DOHH2 (cell line): ENCODE results near the gene RAB38.

Source experiments
- H3F3A ChIP-seq: fragments of 200-600 bp; sonication (generic), shearing (Covaris generic); 2 replicates; pipeline ENCODE4 v1.6.0; 2016; ENCODE audit warnings: antibody characterized with exemption, mild to moderate bottlenecking; ENCODE audit not compliant: control insufficient read depth, insufficient read depth
- H3K27ac ChIP-seq: fragments of 200-600 bp; sonication (generic); 2 replicates; pipeline ENCODE4 v1.5.1; 2014; ENCODE audit warnings: low read depth, mild to moderate bottlenecking, low read length, moderate library complexity
- H3K27me3 ChIP-seq: fragments of 200-600 bp; sonication (generic); 2 replicates; pipeline ENCODE4 v1.6.1; 2014; ENCODE audit warnings: mild to moderate bottlenecking, low read length, mixed read lengths; ENCODE audit not compliant: control insufficient read depth
- H3K36me3 ChIP-seq: fragments of 200-600 bp; sonication (generic); 2 replicates; pipeline ENCODE4 v1.6.1; 2014; ENCODE audit warnings: mild to moderate bottlenecking, low read length, moderate library complexity, mixed read lengths; ENCODE audit not compliant: control insufficient read depth
- H3K4me1 ChIP-seq: fragments of 200-600 bp; sonication (generic); 2 replicates; pipeline ENCODE4 v1.6.1; 2014; ENCODE audit warnings: mild to moderate bottlenecking, low read length, mixed read lengths; ENCODE audit not compliant: control insufficient read depth
- H3K4me2 ChIP-seq: fragments of 200-600 bp; sonication (generic); 2 replicates; pipeline ENCODE4 v1.6.0; 2014; ENCODE audit warnings: mild to moderate bottlenecking, low read length, moderate library complexity
- H3K4me3 ChIP-seq: fragments of 200-600 bp; sonication (generic); 2 replicates; pipeline ENCODE4 v1.5.1; 2014; ENCODE audit warnings: mild to moderate bottlenecking, low read length, mixed read lengths
- H3K79me2 ChIP-seq: fragments of 200-600 bp; sonication (generic); 2 replicates; pipeline ENCODE4 v1.6.1; 2014; ENCODE audit warnings: mild to moderate bottlenecking, low read length, mixed read lengths; ENCODE audit not compliant: control insufficient read depth
- H3K9me2 ChIP-seq: fragments of 200-600 bp; sonication (generic); replicated peaks from 2 replicates; pipeline ENCODE4 v1.6.1; 2014; ENCODE audit warnings: mild to moderate bottlenecking, low read length, mixed read lengths; ENCODE audit not compliant: control insufficient read depth
- H3K9me3 ChIP-seq: fragments of 200-600 bp; sonication (generic); 2 replicates; pipeline ENCODE4 v1.6.1; 2014; ENCODE audit warnings: antibody characterized with exemption, low read length, mixed read lengths; ENCODE audit not compliant: control insufficient read depth, insufficient read depth
- H4K20me1 ChIP-seq: fragments of 200-600 bp; sonication (generic); 2 replicates; pipeline ENCODE4 v1.6.0; 2014; ENCODE audit warnings: low read depth, mild to moderate bottlenecking, antibody characterized with exemption, low read length, moderate library complexity; ENCODE audit not compliant: control insufficient read depth, insufficient read depth
- EZH2phosphoT487 ChIP-seq: fragments of 200-600 bp; sonication (generic); IDR thresholded peaks from 2 replicates; pipeline ENCODE4 v1.6.1; 2017; ENCODE audit warnings: borderline replicate concordance, mild to moderate bottlenecking, antibody characterized with exemption, low read length, moderate library complexity, mixed read lengths
- TF ChIP-seq, protein P1 (sequence below): fragments of 200-600 bp; sonication (generic); IDR thresholded peaks from one replicate; pipeline ENCODE4 v1.5.1; 2014; ENCODE audit warnings: antibody characterized with exemption, mild to moderate bottlenecking, low read depth, low read length; ENCODE audit not compliant: poor library complexity, severe bottlenecking

RAB38 gene

DNA sequence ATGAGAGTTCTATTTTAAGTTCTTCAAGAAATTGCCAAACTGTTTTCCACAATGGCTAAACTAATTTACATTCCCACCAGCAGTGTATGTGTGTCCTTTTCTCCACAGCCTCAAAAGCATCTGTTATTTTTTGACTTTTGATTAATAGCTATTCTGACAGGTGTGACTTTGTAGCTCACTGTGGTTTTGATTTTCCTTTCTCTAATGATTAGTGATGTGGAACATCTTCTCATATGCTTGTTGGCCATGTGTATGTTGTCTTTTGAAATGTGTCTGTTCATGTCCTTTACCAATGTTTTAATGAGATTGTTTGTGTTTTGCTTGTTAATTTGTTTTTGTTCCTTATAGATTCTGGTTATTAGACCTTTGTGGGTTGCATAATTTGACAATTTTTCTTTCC is 18.0 kb upstream of the RAB38 start:
- peak overlapping the region; percentile 11 for H3K4me3 ChIP-seq
- H3K9me2 ChIP-seq: no peaks in the 10 kb centered on the region
- H3K27ac ChIP-seq: peak overlapping the region; percentile 58
- H3K27me3 ChIP-seq: no peaks in the 10 kb centered on the region
- peak overlapping the region; percentile 49 for H3K4me2 ChIP-seq
- H3K36me3 ChIP-seq: no peaks in the 10 kb centered on the region
- no peak for TF ChIP-seq EZH2phosphoT487
- TF ChIP-seq, protein P1, sequence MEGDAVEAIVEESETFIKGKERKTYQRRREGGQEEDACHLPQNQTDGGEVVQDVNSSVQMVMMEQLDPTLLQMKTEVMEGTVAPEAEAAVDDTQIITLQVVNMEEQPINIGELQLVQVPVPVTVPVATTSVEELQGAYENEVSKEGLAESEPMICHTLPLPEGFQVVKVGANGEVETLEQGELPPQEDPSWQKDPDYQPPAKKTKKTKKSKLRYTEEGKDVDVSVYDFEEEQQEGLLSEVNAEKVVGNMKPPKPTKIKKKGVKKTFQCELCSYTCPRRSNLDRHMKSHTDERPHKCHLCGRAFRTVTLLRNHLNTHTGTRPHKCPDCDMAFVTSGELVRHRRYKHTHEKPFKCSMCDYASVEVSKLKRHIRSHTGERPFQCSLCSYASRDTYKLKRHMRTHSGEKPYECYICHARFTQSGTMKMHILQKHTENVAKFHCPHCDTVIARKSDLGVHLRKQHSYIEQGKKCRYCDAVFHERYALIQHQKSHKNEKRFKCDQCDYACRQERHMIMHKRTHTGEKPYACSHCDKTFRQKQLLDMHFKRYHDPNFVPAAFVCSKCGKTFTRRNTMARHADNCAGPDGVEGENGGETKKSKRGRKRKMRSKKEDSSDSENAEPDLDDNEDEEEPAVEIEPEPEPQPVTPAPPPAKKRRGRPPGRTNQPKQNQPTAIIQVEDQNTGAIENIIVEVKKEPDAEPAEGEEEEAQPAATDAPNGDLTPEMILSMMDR: no peak
- H3F3A ChIP-seq: peaks cover 4% of the 10 kb centered on the region; the same call in 1 of the 2 replicates
- no peaks in the 10 kb centered on the region for H4K20me1 ChIP-seq
- no peaks in the 10 kb centered on the region for H3K79me2 ChIP-seq
- peaks cover 56% of the 10 kb centered on the region for H3K4me1 ChIP-seq
- no peaks in the 10 kb centered on the region for H3K9me3 ChIP-seq

DNA sequence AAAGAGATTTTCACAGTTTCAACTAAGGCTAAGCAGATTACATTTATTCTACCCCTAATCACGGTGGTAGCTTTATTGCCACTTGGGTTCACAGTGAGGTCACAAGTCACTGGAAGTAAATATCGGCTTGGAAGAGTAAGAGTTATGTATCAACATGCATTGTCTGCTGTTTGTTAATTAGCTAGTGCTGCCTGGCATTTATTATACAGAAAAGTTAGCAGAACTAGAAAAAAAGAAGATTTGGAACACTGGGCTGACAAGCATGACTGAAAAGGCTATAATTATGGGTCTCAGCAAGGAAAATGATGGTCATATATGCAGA is 13.7 kb upstream of the RAB38 start:
- Histone ChIP-seq H3K4me3 (no peak overlapping the region), H3F3A (peaks cover 4% of the 10 kb centered on the region; the same call in 1 of the 2 replicates), H3K9me2 (no peaks in the 10 kb centered on the region), H3K4me2 (no peak overlapping the region), H3K36me3 (no peaks in the 10 kb centered on the region), H4K20me1 (no peaks in the 10 kb centered on the region), H3K9me3 (no peaks in the 10 kb centered on the region), H3K4me1 (peaks cover 35% of the 10 kb centered on the region), H3K27me3 (no peaks in the 10 kb centered on the region), H3K79me2 (no peaks in the 10 kb centered on the region), H3K27ac (no peak overlapping the region)
- TF ChIP-seq EZH2phosphoT487: no peak
- TF ChIP-seq, protein P1: no peak

GRCh38 chr11:88188251-88188931 is 13.1 kb upstream of the RAB38 start:
- Histone ChIP-seq H4K20me1 (no peaks in the 10 kb centered on the region), H3K27me3 (no peaks in the 10 kb centered on the region)
- TF ChIP-seq, protein P1: no peak
- no peak for TF ChIP-seq EZH2phosphoT487

More at GRCh38 chr11:88188251-88188931, 13.1 kb upstream of the RAB38 start:
- peaks cover 30% of the 10 kb centered on the region for H3K4me1 ChIP-seq
- H3F3A ChIP-seq: peaks cover 4% of the 10 kb centered on the region; the same call in 1 of the 2 replicates
- H3K79me2 ChIP-seq: no peaks in the 10 kb centered on the region
- no peaks in the 10 kb centered on the region for H3K36me3 ChIP-seq
- no peak overlapping the region for H3K27ac ChIP-seq
- no peak overlapping the region for H3K4me3 ChIP-seq
- no peaks in the 10 kb centered on the region for H3K9me3 ChIP-seq
- H3K4me2 ChIP-seq: no peak overlapping the region
- H3K9me2 ChIP-seq: no peaks in the 10 kb centered on the region
